ENCODE measurements around the gene PEX10. TPM values are rescaled to one million over a fixed set of nuclear protein-coding genes. Genes with fewer than 3 reads are reported as not detected.

The PEX10 gene
- total and polyA plus RNA-seq, 10 of the 15 experiments (the other 5 are each of a cell fraction or from before 2014, with no cell fraction given): 0.24 to 24.9 (median 16.8) TPM; not detected in 1

DNA sequence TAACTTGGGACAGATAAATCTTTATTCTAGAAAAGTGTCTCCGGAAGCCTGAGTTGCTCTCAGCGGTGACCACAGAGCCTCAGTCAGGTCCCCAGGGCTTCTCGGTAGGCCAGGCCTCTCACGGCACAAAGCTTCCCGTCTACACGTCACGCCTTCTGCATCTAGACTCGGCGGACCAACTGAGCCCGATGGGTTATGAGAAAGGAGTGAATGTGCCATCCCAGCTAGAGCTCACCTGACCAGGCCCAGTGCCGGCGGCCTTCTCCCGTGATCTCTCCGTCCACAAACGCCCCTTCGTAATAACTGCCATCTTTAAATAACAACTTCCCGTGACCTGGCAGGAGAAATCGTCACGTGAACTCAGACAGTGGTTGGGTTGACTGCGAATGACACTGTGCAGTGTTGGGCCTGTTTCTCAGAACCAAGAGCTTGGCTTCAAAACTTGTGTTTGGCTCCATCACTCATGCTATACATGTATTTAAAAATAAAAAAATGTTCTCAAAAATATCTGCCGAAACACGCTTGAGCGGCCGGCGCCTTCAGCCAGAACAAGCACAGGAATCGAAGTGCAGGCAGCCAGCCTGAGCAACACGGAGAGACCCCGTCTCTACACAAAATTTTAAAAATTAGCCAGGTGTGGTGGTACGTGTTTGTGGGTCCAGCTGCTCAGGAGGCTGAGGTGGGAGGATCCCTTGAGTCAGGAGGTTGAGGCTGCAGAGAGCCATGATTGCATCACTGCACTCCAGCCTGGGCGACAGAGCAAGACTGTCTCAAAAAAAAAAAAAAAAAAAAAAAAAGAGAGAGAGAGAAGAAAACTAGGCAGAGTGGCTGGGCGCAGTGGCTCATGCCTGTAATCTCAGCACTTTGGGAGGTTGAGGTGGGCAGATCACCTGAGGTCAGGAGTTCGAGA is 24.1 kb downstream of the PEX10 start (continued):
- TF ChIP-seq TCF12 (IDR thresholded peaks at IDR 0.05; ENCODE audit: low read depth, low read length): 0 out of 2 replicates have a peak, but pooled peaks have one; percentile 6
- TF ChIP-seq, protein P1, sequence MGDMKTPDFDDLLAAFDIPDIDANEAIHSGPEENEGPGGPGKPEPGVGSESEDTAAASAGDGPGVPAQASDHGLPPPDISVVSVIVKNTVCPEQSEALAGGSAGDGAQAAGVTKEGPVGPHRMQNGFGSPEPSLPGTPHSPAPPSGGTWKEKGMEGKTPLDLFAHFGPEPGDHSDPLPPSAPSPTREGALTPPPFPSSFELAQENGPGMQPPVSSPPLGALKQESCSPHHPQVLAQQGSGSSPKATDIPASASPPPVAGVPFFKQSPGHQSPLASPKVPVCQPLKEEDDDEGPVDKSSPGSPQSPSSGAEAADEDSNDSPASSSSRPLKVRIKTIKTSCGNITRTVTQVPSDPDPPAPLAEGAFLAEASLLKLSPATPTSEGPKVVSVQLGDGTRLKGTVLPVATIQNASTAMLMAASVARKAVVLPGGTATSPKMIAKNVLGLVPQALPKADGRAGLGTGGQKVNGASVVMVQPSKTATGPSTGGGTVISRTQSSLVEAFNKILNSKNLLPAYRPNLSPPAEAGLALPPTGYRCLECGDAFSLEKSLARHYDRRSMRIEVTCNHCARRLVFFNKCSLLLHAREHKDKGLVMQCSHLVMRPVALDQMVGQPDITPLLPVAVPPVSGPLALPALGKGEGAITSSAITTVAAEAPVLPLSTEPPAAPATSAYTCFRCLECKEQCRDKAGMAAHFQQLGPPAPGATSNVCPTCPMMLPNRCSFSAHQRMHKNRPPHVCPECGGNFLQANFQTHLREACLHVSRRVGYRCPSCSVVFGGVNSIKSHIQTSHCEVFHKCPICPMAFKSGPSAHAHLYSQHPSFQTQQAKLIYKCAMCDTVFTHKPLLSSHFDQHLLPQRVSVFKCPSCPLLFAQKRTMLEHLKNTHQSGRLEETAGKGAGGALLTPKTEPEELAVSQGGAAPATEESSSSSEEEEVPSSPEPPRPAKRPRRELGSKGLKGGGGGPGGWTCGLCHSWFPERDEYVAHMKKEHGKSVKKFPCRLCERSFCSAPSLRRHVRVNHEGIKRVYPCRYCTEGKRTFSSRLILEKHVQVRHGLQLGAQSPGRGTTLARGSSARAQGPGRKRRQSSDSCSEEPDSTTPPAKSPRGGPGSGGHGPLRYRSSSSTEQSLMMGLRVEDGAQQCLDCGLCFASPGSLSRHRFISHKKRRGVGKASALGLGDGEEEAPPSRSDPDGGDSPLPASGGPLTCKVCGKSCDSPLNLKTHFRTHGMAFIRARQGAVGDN (IDR thresholded peaks at IDR 0.05): peak; percentile 88
- peak; percentile 59; the same call in 1 of the 2 replicates for TF ChIP-seq CREB1 (IDR thresholded peaks at IDR 0.05; ENCODE audit: low read depth)
- no peak for TF ChIP-seq HDAC2 (IDR thresholded peaks at IDR 0.05)
- no peak for TF ChIP-seq RELA (IDR thresholded peaks at IDR 0.05; ENCODE audit: borderline replicate concordance, partially characterized antibody)
- TF ChIP-seq, protein P2, sequence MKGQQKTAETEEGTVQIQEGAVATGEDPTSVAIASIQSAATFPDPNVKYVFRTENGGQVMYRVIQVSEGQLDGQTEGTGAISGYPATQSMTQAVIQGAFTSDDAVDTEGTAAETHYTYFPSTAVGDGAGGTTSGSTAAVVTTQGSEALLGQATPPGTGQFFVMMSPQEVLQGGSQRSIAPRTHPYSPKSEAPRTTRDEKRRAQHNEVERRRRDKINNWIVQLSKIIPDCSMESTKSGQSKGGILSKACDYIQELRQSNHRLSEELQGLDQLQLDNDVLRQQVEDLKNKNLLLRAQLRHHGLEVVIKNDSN (IDR thresholded peaks at IDR 0.05; ENCODE audit: borderline replicate concordance, extremely low read length, insufficient read depth, low read depth, low read length): peak; percentile 56
- no peak for TF ChIP-seq IRF5 (IDR thresholded peaks at IDR 0.05; ENCODE audit: borderline replicate concordance)
- 0 out of 2 replicates have a peak, but pooled peaks have one; percentile 14 for TF ChIP-seq TAF1 (IDR thresholded peaks at IDR 0.05; ENCODE audit: borderline replicate concordance, low read depth, low read length)
- TF ChIP-seq, protein P3, sequence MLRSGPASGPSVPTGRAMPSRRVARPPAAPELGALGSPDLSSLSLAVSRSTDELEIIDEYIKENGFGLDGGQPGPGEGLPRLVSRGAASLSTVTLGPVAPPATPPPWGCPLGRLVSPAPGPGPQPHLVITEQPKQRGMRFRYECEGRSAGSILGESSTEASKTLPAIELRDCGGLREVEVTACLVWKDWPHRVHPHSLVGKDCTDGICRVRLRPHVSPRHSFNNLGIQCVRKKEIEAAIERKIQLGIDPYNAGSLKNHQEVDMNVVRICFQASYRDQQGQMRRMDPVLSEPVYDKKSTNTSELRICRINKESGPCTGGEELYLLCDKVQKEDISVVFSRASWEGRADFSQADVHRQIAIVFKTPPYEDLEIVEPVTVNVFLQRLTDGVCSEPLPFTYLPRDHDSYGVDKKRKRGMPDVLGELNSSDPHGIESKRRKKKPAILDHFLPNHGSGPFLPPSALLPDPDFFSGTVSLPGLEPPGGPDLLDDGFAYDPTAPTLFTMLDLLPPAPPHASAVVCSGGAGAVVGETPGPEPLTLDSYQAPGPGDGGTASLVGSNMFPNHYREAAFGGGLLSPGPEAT (IDR thresholded peaks at IDR 0.05; ENCODE audit: low read depth): peak; percentile 55; the same call in 1 of the 2 replicates
- TF ChIP-seq RAD51 (IDR thresholded peaks at IDR 0.05): peak; percentile 86
- TF ChIP-seq TARDBP (IDR thresholded peaks at IDR 0.05; ENCODE audit: borderline replicate concordance): no peak
- no peak for TF ChIP-seq MLLT1 (IDR thresholded peaks at IDR 0.05)
- TF ChIP-seq E4F1 (IDR thresholded peaks at IDR 0.05; ENCODE audit: borderline replicate concordance, partially characterized antibody): no peak
- no peak for TF ChIP-seq NRF1 (conservative IDR thresholded peaks at IDR 0.05; ENCODE audit: low read depth, low read length)
- TF ChIP-seq SMAD5 (IDR thresholded peaks at IDR 0.05; ENCODE audit: low read depth): 0 out of 2 replicates have a peak, but pooled peaks have one; percentile 23
- peak; percentile 72 for TF ChIP-seq CREM (IDR thresholded peaks at IDR 0.05; ENCODE audit: low read depth)
